Fibroblast of gingiva (primary cell): ENCODE data around the gene SPEN.
"Not testable (repeated sequence)": the region's sequence is repeated elsewhere in the genome, so short reads cannot be mapped to it uniquely, and the experiment has no call there.

ENCODE experiments used
- DNase-seq: peaks from one replicate; pipeline ENCODE4 v3.0.0-alpha.2; 2011; ENCODE audit warnings: low read depth

Gene SPEN

GRCh38 chr1:15900662-15901279, 53.3 kb downstream of the SPEN start:
- DNase-seq: no peak

GRCh38 chr1:15902882-15903281, 55.4 kb downstream of the SPEN start:
- peak; percentile 64 for DNase-seq

- DNase-seq: no peak
Observed at GRCh38 chr1:15908597-15908996, 61.1 kb downstream of the SPEN start.

DNA sequence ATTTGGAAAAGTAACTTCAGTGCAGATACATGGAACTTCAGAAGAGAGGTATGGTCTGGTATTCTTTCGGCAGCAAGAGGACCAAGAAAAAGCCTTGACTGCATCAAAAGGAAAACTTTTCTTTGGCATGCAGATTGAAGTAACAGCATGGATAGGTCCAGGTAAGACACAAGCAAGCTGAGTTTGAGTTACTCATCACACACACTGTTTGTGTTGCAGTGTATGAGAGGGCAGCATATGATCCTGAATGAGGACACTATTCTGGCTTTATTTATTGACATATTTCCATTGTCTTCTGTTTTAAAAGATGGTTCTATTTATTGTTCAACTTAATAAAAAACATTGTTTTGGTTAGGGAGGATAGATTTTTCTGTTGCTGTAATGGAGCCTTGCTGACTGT, 63.6 kb downstream of the SPEN start:
- no peak for DNase-seq

DNA sequence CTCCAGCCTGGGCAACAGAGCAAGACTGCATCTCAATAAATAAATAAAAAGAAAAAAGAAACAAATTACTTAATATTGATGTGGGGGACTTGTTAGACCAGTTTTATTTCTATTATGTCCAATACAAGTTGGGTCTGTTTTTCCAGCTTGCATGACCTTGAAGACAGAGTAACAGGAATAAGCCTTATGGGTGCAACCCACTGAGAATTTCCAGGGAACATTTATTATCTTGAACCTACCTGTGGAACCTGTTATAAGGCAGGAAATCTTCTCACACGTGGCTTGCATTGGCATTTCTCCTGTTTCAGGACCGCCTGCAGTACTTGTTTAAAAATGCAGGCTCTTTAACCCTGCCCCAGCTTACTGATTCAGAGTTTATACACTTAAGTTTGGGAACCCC, 64.4 kb downstream of the SPEN start:
- DNase-seq: no peak

- DNase-seq: not testable (repeated sequence)
Observed at GRCh38 chr1:15913607-15914006, 66.1 kb downstream of the SPEN start.

GRCh38 chr1:15915991-15916390, 68.5 kb downstream of the SPEN start:
- peak; percentile 35 for DNase-seq

GRCh38 chr1:15916417-15916816, 68.9 kb downstream of the SPEN start:
- no peak for DNase-seq

DNA sequence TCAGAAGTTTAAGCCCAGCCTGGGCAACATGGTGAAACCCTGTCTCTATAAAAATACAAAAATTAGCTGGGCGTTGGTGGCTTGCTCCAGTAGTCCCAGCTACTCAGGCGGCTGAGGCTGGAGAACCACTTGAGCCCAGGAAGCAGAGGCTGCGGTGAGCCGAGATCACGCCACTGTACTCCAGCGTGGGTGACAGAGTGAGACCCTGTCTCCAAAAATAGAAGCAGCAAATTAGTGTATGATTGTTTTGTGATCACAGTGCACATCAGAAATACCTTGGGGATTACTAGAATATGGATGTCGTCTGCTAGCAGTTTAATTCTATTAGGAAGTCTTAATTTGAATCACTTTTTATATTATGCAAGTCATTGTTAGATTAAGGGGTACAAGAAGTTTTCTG, 69.4 kb downstream of the SPEN start:
- no peak for DNase-seq

GRCh38 chr1:15918962-15919715, 71.6 kb downstream of the SPEN start:
- no peak for DNase-seq

DNA sequence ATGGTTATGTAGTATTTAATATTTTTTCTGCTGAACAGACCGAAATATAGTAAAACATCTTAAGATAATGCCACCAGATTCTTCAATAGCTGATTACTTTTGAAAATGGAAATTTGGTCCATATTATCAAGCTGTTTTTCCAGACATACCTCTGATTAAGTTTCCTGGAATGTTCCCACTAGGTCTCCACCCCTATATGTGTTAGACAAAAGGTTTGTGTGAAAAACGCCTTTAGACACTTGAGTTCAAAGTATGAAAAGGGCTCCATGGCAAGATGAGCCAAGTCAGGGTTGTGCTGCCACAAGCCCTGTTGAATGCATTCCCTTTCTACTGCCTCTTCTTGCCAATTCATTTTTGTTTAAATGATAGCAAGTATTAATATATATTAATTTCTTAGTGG, 75.7 kb downstream of the SPEN start:
- no peak for DNase-seq

- not testable (repeated sequence) for DNase-seq
Observed at GRCh38 chr1:15926448-15926847, 78.9 kb downstream of the SPEN start.

DNA sequence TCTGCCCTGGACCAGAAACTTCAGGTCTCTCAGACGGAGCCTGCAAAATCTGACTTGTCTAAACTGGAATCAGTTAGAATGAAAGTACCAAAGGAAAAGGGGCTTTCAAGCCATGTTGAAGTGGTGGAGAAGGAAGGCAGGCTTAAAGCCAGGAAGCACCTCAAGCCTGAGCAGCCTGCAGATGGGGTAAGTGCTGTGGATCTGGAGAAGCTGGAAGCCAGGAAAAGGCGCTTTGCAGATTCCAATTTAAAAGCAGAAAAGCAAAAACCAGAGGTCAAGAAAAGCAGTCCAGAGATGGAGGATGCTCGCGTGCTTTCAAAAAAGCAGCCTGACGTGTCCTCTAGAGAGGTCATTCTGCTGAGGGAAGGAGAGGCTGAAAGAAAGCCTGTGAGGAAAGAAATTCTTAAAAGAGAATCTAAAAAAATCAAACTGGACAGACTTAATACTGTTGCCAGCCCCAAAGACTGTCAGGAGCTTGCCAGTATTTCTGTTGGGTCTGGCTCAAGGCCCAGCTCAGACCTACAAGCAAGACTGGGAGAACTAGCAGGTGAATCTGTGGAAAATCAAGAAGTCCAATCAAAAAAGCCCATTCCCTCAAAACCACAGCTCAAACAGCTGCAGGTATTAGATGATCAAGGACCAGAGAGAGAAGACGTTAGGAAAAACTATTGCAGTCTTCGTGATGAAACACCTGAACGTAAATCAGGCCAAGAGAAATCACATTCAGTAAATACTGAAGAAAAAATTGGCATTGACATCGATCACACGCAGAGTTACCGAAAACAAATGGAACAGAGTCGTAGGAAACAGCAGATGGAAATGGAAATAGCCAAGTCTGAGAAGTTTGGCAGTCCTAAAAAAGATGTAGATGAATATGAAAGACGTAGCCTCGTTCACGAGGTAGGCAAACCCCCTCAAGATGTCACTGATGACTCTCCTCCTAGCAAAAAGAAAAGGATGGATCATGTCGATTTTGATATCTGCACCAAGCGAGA, 81.8 kb downstream of the SPEN start:
- no peak for DNase-seq

DNA sequence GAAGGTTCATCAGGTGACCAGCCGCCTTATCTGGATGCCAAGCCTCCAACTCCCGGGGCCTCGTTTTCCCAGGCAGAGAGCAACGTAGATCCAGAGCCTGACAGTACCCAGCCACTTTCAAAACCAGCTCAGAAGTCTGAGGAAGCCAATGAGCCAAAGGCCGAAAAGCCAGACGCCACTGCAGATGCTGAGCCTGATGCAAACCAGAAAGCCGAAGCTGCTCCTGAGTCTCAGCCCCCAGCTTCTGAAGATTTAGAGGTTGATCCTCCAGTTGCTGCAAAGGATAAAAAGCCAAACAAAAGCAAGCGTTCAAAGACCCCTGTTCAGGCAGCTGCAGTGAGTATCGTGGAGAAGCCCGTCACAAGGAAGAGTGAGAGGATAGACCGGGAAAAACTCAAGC, 83.9 kb downstream of the SPEN start:
- no peak for DNase-seq

DNA sequence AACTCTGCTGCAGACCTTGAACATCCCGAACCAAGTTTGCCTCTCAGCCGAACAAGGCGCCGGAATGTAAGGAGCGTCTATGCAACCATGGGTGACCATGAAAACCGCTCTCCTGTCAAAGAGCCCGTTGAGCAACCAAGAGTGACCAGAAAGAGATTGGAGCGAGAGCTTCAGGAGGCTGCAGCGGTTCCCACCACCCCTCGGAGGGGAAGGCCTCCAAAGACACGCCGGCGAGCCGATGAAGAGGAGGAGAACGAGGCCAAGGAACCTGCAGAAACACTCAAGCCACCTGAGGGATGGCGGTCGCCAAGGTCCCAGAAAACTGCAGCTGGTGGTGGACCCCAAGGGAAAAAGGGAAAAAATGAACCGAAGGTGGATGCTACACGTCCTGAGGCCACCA, 84.4 kb downstream of the SPEN start:
- DNase-seq: no peak

DNA sequence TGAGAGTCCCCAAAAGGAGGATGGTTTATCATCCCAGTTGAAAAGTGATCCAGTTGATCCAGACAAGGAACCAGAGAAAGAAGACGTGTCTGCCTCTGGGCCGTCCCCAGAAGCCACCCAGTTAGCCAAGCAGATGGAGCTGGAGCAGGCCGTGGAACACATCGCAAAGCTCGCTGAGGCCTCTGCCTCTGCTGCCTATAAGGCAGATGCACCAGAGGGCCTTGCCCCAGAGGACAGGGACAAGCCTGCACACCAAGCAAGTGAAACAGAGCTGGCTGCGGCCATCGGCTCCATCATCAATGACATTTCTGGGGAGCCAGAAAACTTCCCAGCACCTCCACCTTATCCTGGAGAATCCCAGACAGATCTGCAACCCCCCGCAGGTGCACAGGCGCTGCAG, 85.1 kb downstream of the SPEN start:
- no peak for DNase-seq

- no peak for DNase-seq
Observed at GRCh38 chr1:15933684-15934083, 86.2 kb downstream of the SPEN start.

- DNase-seq: no peak
Observed at GRCh38 chr1:15934211-15935055, 86.9 kb downstream of the SPEN start.

GRCh38 chr1:15935056-15935950, 87.8 kb downstream of the SPEN start:
- no peak for DNase-seq

GRCh38 chr1:15936025-15936424, 88.5 kb downstream of the SPEN start:
- no peak for DNase-seq

GRCh38 chr1:15937146-15937545, 89.6 kb downstream of the SPEN start:
- no peak for DNase-seq
